Upper lobe of left lung (tissue), 4 donors: Measurements from ENCODE around the gene SMIM44.

Experiments used
- POLR2A ChIP-seq, 4 donors: fragments of 450-650 bp; IDR thresholded peaks; one replicate each; pipeline ENCODE4 v1.5.1; 2016 to 2017; ENCODE audit warnings: antibody characterized with exemption in 4 of 4, mild to moderate bottlenecking in 2 of 4
- TF ChIP-seq, protein P1 (sequence below), 6 experiments: fragments of 450-650 bp in 4 of 6; fragments of 200-600 bp in 2 of 6; sonication (generic) in 2 of 6; IDR thresholded peaks; one replicate each; pipeline ENCODE4 v1.5.1; 2016 to 2019; ENCODE audit warnings: antibody characterized with exemption in 6 of 6

DNA sequence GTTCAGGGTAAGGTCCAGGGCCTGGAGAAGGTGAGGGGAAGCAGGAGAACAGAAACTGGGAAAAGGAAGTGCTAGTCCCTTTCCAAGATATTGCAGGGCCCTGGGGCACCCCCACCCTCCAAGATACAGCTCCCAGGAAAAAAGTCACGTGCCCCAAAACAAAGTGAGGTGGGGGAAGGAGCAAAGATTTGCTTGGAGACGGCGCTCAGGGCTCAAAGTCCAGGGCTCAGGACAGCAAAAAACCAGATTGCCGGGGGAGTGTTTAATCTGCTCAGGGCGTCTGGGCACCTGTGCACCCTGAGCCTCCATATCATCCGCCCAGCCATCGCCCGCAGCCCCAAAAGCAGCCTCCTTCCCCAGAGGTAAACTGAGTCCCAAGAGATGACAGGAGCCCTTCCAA lies 9.2 kb downstream of the SMIM44 start:
- TF ChIP-seq, protein P1, sequence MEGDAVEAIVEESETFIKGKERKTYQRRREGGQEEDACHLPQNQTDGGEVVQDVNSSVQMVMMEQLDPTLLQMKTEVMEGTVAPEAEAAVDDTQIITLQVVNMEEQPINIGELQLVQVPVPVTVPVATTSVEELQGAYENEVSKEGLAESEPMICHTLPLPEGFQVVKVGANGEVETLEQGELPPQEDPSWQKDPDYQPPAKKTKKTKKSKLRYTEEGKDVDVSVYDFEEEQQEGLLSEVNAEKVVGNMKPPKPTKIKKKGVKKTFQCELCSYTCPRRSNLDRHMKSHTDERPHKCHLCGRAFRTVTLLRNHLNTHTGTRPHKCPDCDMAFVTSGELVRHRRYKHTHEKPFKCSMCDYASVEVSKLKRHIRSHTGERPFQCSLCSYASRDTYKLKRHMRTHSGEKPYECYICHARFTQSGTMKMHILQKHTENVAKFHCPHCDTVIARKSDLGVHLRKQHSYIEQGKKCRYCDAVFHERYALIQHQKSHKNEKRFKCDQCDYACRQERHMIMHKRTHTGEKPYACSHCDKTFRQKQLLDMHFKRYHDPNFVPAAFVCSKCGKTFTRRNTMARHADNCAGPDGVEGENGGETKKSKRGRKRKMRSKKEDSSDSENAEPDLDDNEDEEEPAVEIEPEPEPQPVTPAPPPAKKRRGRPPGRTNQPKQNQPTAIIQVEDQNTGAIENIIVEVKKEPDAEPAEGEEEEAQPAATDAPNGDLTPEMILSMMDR (IDR thresholded peaks at IDR 0.05) = no peak
- TF ChIP-seq POLR2A (IDR thresholded peaks at IDR 0.05) = no peak
